Measurements from ENCODE around the gene ADGRD1.

Gene ADGRD1

DNA sequence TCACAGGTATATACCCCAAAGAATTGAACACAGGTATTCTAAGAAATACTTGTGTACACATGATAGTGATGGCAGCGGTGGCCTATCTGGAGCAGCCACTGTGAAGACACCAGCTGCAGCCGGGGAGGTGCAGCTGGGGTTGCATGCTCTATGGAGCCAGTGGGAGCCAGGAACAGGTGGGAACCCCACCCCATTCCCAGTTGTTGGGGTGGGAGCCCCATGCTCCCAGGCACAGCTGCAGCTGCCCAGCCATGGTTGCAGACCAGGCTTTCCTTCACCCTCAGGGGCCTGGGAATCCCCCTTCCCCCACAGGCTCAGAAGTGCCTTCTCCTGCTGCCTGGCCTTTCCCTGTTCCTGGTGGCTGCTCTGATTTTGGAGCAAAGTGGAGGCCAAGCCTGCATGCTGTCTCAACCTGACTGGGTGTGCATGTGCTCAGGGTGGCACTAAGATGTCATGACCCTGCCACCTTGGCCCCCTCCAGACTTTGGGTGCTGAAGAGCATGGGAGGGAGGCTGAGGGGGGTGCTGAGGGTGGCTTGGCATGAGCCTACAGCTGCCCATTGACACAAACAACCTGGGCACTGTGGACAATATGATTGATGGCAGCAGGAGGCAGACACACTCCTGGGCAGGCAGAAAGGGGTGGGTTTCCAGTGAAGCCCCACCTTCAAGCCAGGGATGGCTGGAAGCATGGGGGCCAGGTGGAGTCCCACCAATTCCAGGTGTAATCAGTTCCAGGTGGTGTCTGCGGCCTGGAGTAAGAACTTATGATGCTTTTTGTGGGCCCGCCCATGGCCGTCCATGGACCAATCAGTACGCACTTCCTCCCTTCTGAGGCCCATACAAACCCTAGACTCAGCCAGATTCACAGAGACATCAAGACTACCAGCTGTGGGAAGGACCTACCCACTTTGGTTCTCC is 234.7 kb downstream of the ADGRD1 start:
- no peak for DNase-seq (ENCODE audit: low read depth in 2 of 3, low spot score in 2 of 3)

DNA sequence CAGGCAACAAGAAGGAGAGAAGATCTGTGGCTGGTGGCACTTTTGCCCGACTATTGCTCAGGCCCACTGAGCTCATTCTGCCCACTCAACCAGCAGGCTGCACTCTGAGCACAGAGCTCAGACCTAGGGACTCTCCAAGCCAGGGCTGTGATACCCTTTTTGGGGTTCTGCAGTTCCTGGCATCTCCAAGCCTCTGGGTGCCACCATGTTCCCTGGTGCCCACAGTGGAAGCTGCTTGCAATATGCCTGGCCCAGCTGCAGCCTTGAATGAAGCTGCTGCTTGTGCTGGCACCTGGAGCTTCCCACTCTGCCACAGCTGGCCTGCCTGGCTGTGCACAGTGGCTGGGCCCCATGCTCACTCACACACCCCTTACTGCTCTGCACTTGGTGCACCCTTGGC is 236.1 kb downstream of the ADGRD1 start:
- no peak for DNase-seq (ENCODE audit: low read depth in 2 of 3, low spot score in 2 of 3)

DNA sequence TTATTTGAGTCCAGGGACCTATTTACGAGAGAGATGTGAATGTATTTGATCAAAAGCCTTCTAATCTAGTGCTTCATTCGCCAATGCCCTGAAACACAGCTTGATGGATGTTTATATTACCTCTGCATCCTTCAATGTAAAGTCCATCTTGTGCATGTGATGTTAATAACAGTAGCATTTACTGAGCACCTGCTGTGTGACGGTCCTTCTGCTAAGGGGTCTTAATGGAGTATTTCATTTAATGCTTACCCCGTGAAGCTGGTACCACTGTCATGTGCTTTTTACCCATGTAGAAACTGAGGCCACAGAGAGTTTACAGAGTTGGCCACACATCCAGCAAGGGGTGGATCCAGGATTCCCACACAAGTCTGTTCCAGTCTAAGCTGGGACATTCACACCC is 237.3 kb downstream of the ADGRD1 start:
- DNase-seq (ENCODE audit: low read depth in 2 of 3, low spot score in 2 of 3) = no peak

Data from activated CD8-positive, alpha-beta memory T cell treated with anti-CD3 and anti-CD28 coated beads for 48 hours (primary cell).